ENCODE data around the gene IQCK. TPM values are rescaled to one million over a fixed set of nuclear protein-coding genes. Genes with fewer than 3 reads are reported as not detected.

IQCK gene
- polyA plus RNA-seq, 3 donors, result 0.52 to 1.2 (median 0.58) TPM

DNA sequence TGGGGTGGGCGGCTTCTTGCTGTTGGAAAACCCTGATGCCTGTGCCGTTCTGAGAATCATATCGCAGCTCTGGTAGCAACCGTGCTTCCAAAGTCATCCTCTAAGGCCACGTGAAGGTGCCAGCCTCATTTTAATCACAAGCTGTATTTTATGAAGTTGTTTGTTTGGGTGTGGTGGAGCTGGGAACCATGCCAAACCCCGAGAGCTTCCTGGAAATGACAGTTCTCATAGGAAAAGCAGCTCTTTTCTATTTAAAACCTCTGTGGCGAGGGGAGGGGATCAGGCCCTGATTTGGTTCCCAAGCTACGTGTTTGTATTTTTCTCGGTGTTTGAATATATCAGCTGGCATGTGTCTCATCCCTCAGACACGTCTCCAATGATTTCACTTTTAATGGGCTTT, 21.7 kb upstream of the IQCK start:
- no peaks in the 10 kb centered on the region for H3K9me3 Mint-ChIP-seq
- 0% methylated on average over 4 of the region's 10 CpGs for WGBS (ENCODE audit: insufficient coverage)
- Histone ChIP-seq H3K9ac (ENCODE audit: insufficient read depth, low read length, poor library complexity, severe bottlenecking) (peak overlapping the region; percentile 15), H3K79me2 (ENCODE audit: insufficient read depth, low read length) (no peaks in the 10 kb centered on the region), H3K27ac (ENCODE audit: low read depth in 1 of 2, low read length in 2 of 2) (peak overlapping the region in 1 of 2 donors; percentile 26), H2AFZ (ENCODE audit: insufficient read depth, low read depth, low read length, poor library complexity, severe bottlenecking) (no peak overlapping the region), H3K36me3 (replicated peaks in 1 of 2; ENCODE audit: control insufficient read depth in 1 of 2, insufficient read depth in 2 of 2, low read length in 2 of 2) (peaks cover 42 to 77% of the 10 kb centered on the region in 2 donors), H3K4me2 (replicated peaks; ENCODE audit: extremely low read depth, low read length, poor library complexity, severe bottlenecking) (no peak overlapping the region), H3K4me1 (ENCODE audit: control insufficient read depth in 1 of 2, insufficient read depth in 2 of 2, low read length in 2 of 2) (peaks cover 12% of the 10 kb centered on the region in 2 donors), H4K20me1 (ENCODE audit: insufficient read depth, low read length) (no peaks in the 10 kb centered on the region), H3K4me3 (replicated peaks in 1 of 3; ENCODE audit: low read depth in 2 of 3, low read length in 3 of 3) (no peak overlapping the region), H3K27me3 (ENCODE audit: control insufficient read depth in 2 of 2, insufficient read depth in 2 of 2, low read length in 2 of 2) (no peaks in the 10 kb centered on the region), H3K9me3 (replicated peaks in 1 of 2; ENCODE audit: control insufficient read depth in 1 of 2, insufficient read depth in 1 of 2, low read length in 2 of 2) (no peaks in the 10 kb centered on the region)
- peaks cover 19% of the 10 kb centered on the region for H3K4me1 Mint-ChIP-seq
- peak overlapping the region; percentile 34 to 48 for H3K4me3 Mint-ChIP-seq
- TF ChIP-seq, protein P1, sequence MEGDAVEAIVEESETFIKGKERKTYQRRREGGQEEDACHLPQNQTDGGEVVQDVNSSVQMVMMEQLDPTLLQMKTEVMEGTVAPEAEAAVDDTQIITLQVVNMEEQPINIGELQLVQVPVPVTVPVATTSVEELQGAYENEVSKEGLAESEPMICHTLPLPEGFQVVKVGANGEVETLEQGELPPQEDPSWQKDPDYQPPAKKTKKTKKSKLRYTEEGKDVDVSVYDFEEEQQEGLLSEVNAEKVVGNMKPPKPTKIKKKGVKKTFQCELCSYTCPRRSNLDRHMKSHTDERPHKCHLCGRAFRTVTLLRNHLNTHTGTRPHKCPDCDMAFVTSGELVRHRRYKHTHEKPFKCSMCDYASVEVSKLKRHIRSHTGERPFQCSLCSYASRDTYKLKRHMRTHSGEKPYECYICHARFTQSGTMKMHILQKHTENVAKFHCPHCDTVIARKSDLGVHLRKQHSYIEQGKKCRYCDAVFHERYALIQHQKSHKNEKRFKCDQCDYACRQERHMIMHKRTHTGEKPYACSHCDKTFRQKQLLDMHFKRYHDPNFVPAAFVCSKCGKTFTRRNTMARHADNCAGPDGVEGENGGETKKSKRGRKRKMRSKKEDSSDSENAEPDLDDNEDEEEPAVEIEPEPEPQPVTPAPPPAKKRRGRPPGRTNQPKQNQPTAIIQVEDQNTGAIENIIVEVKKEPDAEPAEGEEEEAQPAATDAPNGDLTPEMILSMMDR (IDR thresholded peaks at IDR 0.05), result no peak
- DNase-seq, result no peak
- peaks cover 0 to 3% (median 2%) of the 10 kb centered on the region in 3 donors for H3K27me3 Mint-ChIP-seq (ENCODE audit: low read depth in 3 of 3)
- intact Hi-C loops (cut with micrococcal nuclease), result loop anchor here in 1 of 2 donors (5.0 kb wide), 1 partner anchor 41 kb away; no protein-coding TSS in a partner anchor
- H3K27ac Mint-ChIP-seq, result peak overlapping the region in 3 of 7 donors; percentile 41 to 60 (median 41)
- H3K36me3 Mint-ChIP-seq, result peaks cover 67 to 76% of the 10 kb centered on the region in 2 donors

DNA sequence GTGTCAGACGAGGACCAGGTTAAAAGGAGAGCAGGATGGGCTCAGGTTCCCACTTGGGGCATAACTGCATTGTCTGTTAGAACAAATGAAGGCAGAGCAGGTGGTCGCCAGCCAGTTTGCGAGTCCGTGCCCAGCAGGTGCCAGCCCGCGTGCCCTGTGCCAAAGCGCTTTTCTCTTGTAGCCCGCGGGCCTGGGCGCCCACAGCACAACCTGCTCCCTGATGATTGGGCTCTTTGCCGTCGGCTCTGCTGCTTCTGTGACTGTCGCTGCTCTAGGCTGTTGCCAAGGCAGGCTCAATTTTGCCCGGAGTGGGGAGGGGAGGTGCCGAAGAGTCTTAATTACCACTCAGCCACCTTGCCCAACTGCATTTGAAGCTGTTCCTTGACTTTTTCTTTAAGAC, 21.1 kb upstream of the IQCK start:
- Histone ChIP-seq H3K9ac (ENCODE audit: insufficient read depth, low read length, poor library complexity, severe bottlenecking) (no peak overlapping the region), H3K4me3 (replicated peaks in 1 of 3; ENCODE audit: low read depth in 2 of 3, low read length in 3 of 3) (no peak overlapping the region), H4K20me1 (ENCODE audit: insufficient read depth, low read length) (no peaks in the 10 kb centered on the region), H3K36me3 (replicated peaks in 1 of 2; ENCODE audit: control insufficient read depth in 1 of 2, insufficient read depth in 2 of 2, low read length in 2 of 2) (peaks cover 41 to 76% of the 10 kb centered on the region in 2 donors), H3K27ac (ENCODE audit: low read depth in 1 of 2, low read length in 2 of 2) (no peak overlapping the region), H3K4me1 (ENCODE audit: control insufficient read depth in 1 of 2, insufficient read depth in 2 of 2, low read length in 2 of 2) (peaks cover 9 to 12% of the 10 kb centered on the region in 2 donors), H3K4me2 (replicated peaks; ENCODE audit: extremely low read depth, low read length, poor library complexity, severe bottlenecking) (no peak overlapping the region), H3K79me2 (ENCODE audit: insufficient read depth, low read length) (no peaks in the 10 kb centered on the region), H3K27me3 (ENCODE audit: control insufficient read depth in 2 of 2, insufficient read depth in 2 of 2, low read length in 2 of 2) (no peaks in the 10 kb centered on the region), H3K9me3 (replicated peaks in 1 of 2; ENCODE audit: control insufficient read depth in 1 of 2, insufficient read depth in 1 of 2, low read length in 2 of 2) (no peaks in the 10 kb centered on the region), H2AFZ (ENCODE audit: insufficient read depth, low read depth, low read length, poor library complexity, severe bottlenecking) (no peak overlapping the region)
- DNase-seq, result no peak
- TF ChIP-seq, protein P1 (IDR thresholded peaks at IDR 0.05), result no peak
- Mint-ChIP-seq H3K27ac (no peak overlapping the region), H3K4me3 (no peak overlapping the region), H3K27me3 (ENCODE audit: low read depth in 3 of 3) (peaks cover 0 to 3% (median 2%) of the 10 kb centered on the region in 3 donors), H3K9me3 (no peaks in the 10 kb centered on the region), H3K4me1 (peaks cover 16% of the 10 kb centered on the region), H3K36me3 (peaks cover 67 to 76% of the 10 kb centered on the region in 2 donors)
- 95% methylated on average over 12 of the region's 15 CpGs for WGBS (ENCODE audit: insufficient coverage)
- intact Hi-C loops (cut with micrococcal nuclease), result loop anchor here in 1 of 2 donors (5.0 kb wide), 1 partner anchor 40 kb away; no protein-coding TSS in a partner anchor
